Measurements from ENCODE around the gene MAFG. TPM values are rescaled to one million over a fixed set of nuclear protein-coding genes. Genes with fewer than 3 reads are reported as not detected.

MAFG gene
- polyA plus RNA-seq, 1 donor from 2014 or later: 11.8 TPM

GRCh38 chr17:81948635-81949378 lies 21.3 kb upstream of the MAFG start:
- H3K9me2 ChIP-seq (ENCODE audit: insufficient read depth, low read length): no peaks in the 10 kb centered on the region
- no peaks in the 10 kb centered on the region for H4K20me1 ChIP-seq (ENCODE audit: insufficient read depth)
- no peaks in the 10 kb centered on the region for H3K36me3 ChIP-seq (ENCODE audit: insufficient read depth, low read length)
- no peaks in the 10 kb centered on the region for H3K79me2 ChIP-seq (replicated peaks; ENCODE audit: insufficient read depth, low read length)
- H2AFZ ChIP-seq (ENCODE audit: low read depth, low read length): no peak overlapping the region
- TF ChIP-seq TAF1 (IDR thresholded peaks at IDR 0.05; ENCODE audit: low read depth) (no peak), MXI1 (conservative IDR thresholded peaks at IDR 0.05; ENCODE audit: poor library complexity, severe bottlenecking) (no peak), EZH2 (IDR thresholded peaks at IDR 0.05; ENCODE audit: borderline replicate concordance, insufficient read depth, low read length, poor library complexity, severe bottlenecking) (no peak), REST (IDR thresholded peaks at IDR 0.05; ENCODE audit: borderline replicate concordance) (no peak), CTCF (IDR thresholded peaks at IDR 0.05; ENCODE audit: poor library complexity, severe bottlenecking) (no peak), SMC3 (conservative IDR thresholded peaks at IDR 0.05; ENCODE audit: poor library complexity) (no peak)
- H3K9ac ChIP-seq (ENCODE audit: low read length): no peak overlapping the region
- no peaks in the 10 kb centered on the region for H3K9me3 ChIP-seq (ENCODE audit: low read length)
- H3K4me2 ChIP-seq (ENCODE audit: low read length): no peak overlapping the region
- no peaks in the 10 kb centered on the region for H3K27me3 ChIP-seq (ENCODE audit: insufficient read depth, low read depth, low read length)
- H3K27ac ChIP-seq (ENCODE audit: low read length): no peak overlapping the region
- H3F3A ChIP-seq (ENCODE audit: insufficient read depth, low read length, poor library complexity, severe bottlenecking): no peaks in the 10 kb centered on the region
- no peak overlapping the region for H3K4me3 ChIP-seq (ENCODE audit: low read length)

- Histone ChIP-seq H3K9me3 (ENCODE audit: low read length) (no peaks in the 10 kb centered on the region), H3K9ac (ENCODE audit: low read length) (no peak within 1 kb of the TSS), H3F3A (ENCODE audit: insufficient read depth, low read length, poor library complexity, severe bottlenecking) (no peaks in the 10 kb centered on the region), H3K79me2 (replicated peaks; ENCODE audit: insufficient read depth, low read length) (no peaks in the 10 kb centered on the region), H3K36me3 (ENCODE audit: insufficient read depth, low read length) (no peaks in the 10 kb centered on the region), H3K9me2 (ENCODE audit: insufficient read depth, low read length) (no peaks in the 10 kb centered on the region), H3K27me3 (ENCODE audit: insufficient read depth, low read depth, low read length) (no peaks in the 10 kb centered on the region), H3K4me2 (ENCODE audit: low read length) (no peak within 1 kb of the TSS), H4K20me1 (ENCODE audit: insufficient read depth) (no peaks in the 10 kb centered on the region), H2AFZ (ENCODE audit: low read depth, low read length) (no peak within 1 kb of the TSS), H3K4me3 (ENCODE audit: low read length) (no peak within 1 kb of the TSS), H3K27ac (ENCODE audit: low read length) (no peak within 1 kb of the TSS)
- TF ChIP-seq RAD21 (conservative IDR thresholded peaks at IDR 0.05): no peak
- TF ChIP-seq TAF1 (IDR thresholded peaks at IDR 0.05; ENCODE audit: low read depth): no peak
- no peak for TF ChIP-seq EP300 (conservative IDR thresholded peaks at IDR 0.05; ENCODE audit: poor library complexity, severe bottlenecking)
- TF ChIP-seq SMC3 (conservative IDR thresholded peaks at IDR 0.05; ENCODE audit: poor library complexity): no peak
- TF ChIP-seq MXI1 (conservative IDR thresholded peaks at IDR 0.05; ENCODE audit: poor library complexity, severe bottlenecking): no peak
- TF ChIP-seq EZH2 (IDR thresholded peaks at IDR 0.05; ENCODE audit: borderline replicate concordance, insufficient read depth, low read length, poor library complexity, severe bottlenecking): no peak
- no peak for TF ChIP-seq CTCF (IDR thresholded peaks at IDR 0.05; ENCODE audit: poor library complexity, severe bottlenecking)
These were observed 19.7 kb upstream of the MAFG start, which contains the start of gene MYADML2 for GRCh38 chr17:81947189-81947588. TSS of gene MYADML2 (minus strand) at chr17:81947233. CDS start at chr17:81941741, 5,492 bp downstream.
